ENCODE data around the gene UNK. TPM values are rescaled to one million over a fixed set of nuclear protein-coding genes. Genes with fewer than 3 reads are reported as not detected.

Gene UNK
- total and polyA plus RNA-seq, 2 of the 13 experiments (the other 11 are each of a cell fraction or from before 2014, with no cell fraction given) = 31.6 to 33.0 TPM

DNA sequence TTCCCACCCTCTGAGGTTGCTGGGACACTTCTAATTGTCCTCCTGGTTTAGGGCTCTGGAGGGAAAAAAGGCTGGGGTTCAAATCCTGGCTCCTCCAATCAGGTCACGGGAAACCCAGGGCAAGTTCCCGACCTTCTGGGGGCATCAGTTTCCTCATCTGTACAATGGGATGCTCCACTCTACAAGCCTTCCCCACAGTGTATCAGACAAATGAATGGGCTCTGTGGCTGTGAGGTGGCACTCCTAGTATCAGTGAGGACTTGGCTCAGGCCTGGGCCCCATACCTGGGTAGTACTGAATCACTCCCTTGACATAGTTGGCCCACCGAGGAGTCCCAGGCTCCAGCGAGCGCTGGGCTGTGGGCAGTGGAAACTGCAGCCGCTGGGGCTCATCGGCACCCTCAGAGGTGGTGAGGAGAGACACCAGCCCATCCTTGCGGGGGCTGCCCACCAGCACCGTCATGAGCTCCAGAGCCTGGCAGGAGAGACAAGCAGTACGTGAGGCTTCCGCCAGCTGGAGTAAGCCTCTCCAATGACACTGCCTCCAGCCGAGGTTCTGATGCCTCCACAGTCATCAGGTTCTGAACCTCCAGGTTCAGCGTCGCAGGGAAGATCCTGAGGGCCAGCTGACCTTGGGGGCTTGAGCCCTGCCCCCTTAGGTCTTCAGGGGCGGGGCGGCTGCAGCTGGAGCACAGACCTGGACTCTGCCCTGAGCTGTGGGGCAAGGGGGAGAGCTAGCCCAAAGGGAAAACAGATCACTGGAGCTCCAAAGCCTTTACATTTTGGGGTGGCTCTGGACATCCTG lies 20.8 kb upstream of the UNK start (continued):
- TF ChIP-seq, protein P1, sequence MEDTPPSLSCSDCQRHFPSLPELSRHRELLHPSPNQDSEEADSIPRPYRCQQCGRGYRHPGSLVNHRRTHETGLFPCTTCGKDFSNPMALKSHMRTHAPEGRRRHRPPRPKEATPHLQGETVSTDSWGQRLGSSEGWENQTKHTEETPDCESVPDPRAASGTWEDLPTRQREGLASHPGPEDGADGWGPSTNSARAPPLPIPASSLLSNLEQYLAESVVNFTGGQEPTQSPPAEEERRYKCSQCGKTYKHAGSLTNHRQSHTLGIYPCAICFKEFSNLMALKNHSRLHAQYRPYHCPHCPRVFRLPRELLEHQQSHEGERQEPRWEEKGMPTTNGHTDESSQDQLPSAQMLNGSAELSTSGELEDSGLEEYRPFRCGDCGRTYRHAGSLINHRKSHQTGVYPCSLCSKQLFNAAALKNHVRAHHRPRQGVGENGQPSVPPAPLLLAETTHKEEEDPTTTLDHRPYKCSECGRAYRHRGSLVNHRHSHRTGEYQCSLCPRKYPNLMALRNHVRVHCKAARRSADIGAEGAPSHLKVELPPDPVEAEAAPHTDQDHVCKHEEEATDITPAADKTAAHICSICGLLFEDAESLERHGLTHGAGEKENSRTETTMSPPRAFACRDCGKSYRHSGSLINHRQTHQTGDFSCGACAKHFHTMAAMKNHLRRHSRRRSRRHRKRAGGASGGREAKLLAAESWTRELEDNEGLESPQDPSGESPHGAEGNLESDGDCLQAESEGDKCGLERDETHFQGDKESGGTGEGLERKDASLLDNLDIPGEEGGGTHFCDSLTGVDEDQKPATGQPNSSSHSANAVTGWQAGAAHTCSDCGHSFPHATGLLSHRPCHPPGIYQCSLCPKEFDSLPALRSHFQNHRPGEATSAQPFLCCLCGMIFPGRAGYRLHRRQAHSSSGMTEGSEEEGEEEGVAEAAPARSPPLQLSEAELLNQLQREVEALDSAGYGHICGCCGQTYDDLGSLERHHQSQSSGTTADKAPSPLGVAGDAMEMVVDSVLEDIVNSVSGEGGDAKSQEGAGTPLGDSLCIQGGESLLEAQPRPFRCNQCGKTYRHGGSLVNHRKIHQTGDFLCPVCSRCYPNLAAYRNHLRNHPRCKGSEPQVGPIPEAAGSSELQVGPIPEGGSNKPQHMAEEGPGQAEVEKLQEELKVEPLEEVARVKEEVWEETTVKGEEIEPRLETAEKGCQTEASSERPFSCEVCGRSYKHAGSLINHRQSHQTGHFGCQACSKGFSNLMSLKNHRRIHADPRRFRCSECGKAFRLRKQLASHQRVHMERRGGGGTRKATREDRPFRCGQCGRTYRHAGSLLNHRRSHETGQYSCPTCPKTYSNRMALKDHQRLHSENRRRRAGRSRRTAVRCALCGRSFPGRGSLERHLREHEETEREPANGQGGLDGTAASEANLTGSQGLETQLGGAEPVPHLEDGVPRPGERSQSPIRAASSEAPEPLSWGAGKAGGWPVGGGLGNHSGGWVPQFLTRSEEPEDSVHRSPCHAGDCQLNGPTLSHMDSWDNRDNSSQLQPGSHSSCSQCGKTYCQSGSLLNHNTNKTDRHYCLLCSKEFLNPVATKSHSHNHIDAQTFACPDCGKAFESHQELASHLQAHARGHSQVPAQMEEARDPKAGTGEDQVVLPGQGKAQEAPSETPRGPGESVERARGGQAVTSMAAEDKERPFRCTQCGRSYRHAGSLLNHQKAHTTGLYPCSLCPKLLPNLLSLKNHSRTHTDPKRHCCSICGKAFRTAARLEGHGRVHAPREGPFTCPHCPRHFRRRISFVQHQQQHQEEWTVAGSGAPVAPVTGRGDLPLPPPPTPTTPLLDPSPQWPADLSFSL (CRISPR knock-in tag; IDR thresholded peaks at IDR 0.05) = no peak
- no peak for TF ChIP-seq MIER3 (CRISPR knock-in tag; IDR thresholded peaks at IDR 0.05; ENCODE audit: borderline replicate concordance)
- peak; percentile 72; the same call in 1 of the 2 replicates for TF ChIP-seq FOXJ3 (CRISPR knock-in tag; IDR thresholded peaks at IDR 0.05; ENCODE audit: borderline replicate concordance)
- TF ChIP-seq, protein P2, sequence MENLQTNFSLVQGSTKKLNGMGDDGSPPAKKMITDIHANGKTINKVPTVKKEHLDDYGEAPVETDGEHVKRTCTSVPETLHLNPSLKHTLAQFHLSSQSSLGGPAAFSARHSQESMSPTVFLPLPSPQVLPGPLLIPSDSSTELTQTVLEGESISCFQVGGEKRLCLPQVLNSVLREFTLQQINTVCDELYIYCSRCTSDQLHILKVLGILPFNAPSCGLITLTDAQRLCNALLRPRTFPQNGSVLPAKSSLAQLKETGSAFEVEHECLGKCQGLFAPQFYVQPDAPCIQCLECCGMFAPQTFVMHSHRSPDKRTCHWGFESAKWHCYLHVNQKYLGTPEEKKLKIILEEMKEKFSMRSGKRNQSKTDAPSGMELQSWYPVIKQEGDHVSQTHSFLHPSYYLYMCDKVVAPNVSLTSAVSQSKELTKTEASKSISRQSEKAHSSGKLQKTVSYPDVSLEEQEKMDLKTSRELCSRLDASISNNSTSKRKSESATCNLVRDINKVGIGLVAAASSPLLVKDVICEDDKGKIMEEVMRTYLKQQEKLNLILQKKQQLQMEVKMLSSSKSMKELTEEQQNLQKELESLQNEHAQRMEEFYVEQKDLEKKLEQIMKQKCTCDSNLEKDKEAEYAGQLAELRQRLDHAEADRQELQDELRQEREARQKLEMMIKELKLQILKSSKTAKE (CRISPR knock-in tag; IDR thresholded peaks at IDR 0.05; ENCODE audit: borderline replicate concordance) = no peak
- no peak for TF ChIP-seq MIER2 (CRISPR knock-in tag; IDR thresholded peaks at IDR 0.05)
- no peak for TF ChIP-seq ZNF569 (CRISPR knock-in tag; IDR thresholded peaks at IDR 0.05; ENCODE audit: borderline replicate concordance)
- TF ChIP-seq, protein P3, sequence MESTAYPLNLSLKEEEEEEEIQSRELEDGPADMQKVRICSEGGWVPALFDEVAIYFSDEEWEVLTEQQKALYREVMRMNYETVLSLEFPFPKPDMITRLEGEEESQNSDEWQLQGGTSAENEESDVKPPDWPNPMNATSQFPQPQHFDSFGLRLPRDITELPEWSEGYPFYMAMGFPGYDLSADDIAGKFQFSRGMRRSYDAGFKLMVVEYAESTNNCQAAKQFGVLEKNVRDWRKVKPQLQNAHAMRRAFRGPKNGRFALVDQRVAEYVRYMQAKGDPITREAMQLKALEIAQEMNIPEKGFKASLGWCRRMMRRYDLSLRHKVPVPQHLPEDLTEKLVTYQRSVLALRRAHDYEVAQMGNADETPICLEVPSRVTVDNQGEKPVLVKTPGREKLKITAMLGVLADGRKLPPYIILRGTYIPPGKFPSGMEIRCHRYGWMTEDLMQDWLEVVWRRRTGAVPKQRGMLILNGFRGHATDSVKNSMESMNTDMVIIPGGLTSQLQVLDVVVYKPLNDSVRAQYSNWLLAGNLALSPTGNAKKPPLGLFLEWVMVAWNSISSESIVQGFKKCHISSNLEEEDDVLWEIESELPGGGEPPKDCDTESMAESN (CRISPR knock-in tag; conservative IDR thresholded peaks at IDR 0.05) = 0 out of 2 replicates have a peak, but pooled peaks have one; percentile 23
- TF ChIP-seq, protein P4, sequence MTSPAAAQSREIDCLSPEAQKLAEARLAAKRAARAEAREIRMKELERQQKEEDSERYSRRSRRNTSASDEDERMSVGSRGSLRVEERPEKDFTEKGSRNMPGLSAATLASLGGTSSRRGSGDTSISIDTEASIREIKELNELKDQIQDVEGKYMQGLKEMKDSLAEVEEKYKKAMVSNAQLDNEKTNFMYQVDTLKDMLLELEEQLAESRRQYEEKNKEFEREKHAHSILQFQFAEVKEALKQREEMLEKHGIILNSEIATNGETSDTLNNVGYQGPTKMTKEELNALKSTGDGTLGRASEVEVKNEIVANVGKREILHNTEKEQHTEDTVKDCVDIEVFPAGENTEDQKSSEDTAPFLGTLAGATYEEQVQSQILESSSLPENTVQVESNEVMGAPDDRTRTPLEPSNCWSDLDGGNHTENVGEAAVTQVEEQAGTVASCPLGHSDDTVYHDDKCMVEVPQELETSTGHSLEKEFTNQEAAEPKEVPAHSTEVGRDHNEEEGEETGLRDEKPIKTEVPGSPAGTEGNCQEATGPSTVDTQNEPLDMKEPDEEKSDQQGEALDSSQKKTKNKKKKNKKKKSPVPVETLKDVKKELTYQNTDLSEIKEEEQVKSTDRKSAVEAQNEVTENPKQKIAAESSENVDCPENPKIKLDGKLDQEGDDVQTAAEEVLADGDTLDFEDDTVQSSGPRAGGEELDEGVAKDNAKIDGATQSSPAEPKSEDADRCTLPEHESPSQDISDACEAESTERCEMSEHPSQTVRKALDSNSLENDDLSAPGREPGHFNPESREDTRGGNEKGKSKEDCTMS (CRISPR knock-in tag; conservative IDR thresholded peaks at IDR 0.05) = no peak
- TF ChIP-seq CHD4 (IDR thresholded peaks at IDR 0.05; ENCODE audit: borderline replicate concordance, low read length) = no peak
- peak; percentile 62; the same call in 1 of the 2 replicates for TF ChIP-seq ZBTB21 (CRISPR knock-in tag; IDR thresholded peaks at IDR 0.05)
- TF ChIP-seq ZMYM4 (CRISPR knock-in tag; IDR thresholded peaks at IDR 0.05) = 0 out of 2 replicates have a peak, but pooled peaks have one; percentile 19
- TF ChIP-seq NFKBIZ (CRISPR knock-in tag; IDR thresholded peaks at IDR 0.05) = peak; percentile 36; the same call in 1 of the 2 replicates
- peak; percentile 42; the same call in 1 of the 2 replicates for TF ChIP-seq SMAD3 (CRISPR knock-in tag; IDR thresholded peaks at IDR 0.05)

Measured in HepG2 (cell line).